Smooth muscle cell (in vitro differentiated cells): ENCODE measurements around the gene GUCA2B. TPM values are rescaled to one million over a fixed set of nuclear protein-coding genes. Genes with fewer than 3 reads are reported as not detected.

Experiments
- DNase-seq: peaks from one replicate; lab custom pipeline; 2025; ENCODE audit not compliant: unreplicated experiment; lab: John Stamatoyannopoulos, UW
- H2AFZ ChIP-seq: fragments of 200-600 bp; sonication (generic); 2 replicates; pipeline ENCODE4 v1.6.0; 2016; ENCODE audit warnings: antibody characterized with exemption, low read depth, mild to moderate bottlenecking
- H3F3A ChIP-seq: fragments of 200-600 bp; sonication (generic); 2 replicates; pipeline ENCODE4 v1.6.0; 2017; ENCODE audit warnings: antibody characterized with exemption, low read depth
- H3K27ac ChIP-seq: fragments of 200-600 bp; sonication (generic); 2 replicates; pipeline ENCODE4 v1.5.1; 2016; ENCODE audit warnings: low read depth, mild to moderate bottlenecking
- H3K27me3 ChIP-seq: fragments of 200-600 bp; sonication (generic); 2 replicates; pipeline ENCODE4 v1.6.1; 2016; ENCODE audit warnings: low read depth, mild to moderate bottlenecking
- H3K36me3 ChIP-seq: fragments of 200-600 bp; sonication (generic); 2 replicates; pipeline ENCODE4 v1.5.1; 2016; ENCODE audit warnings: low read depth
- H3K4me1 ChIP-seq: fragments of 200-600 bp; sonication (generic); 2 replicates; pipeline ENCODE4 v1.5.1; 2016; ENCODE audit warnings: low read depth
- H3K4me2 ChIP-seq: fragments of 200-600 bp; sonication (generic); 2 replicates; pipeline ENCODE4 v1.6.0; 2016; ENCODE audit warnings: mild to moderate bottlenecking
- H3K4me3 ChIP-seq: fragments of 200-600 bp; sonication (generic); 2 replicates; pipeline ENCODE4 v1.5.1; 2016; ENCODE audit warnings: mild to moderate bottlenecking
- H3K79me2 ChIP-seq: fragments of 200-600 bp; sonication (generic); 2 replicates; pipeline ENCODE4 v1.6.0; 2016; ENCODE audit warnings: low read depth, mild to moderate bottlenecking
- H3K9ac ChIP-seq: fragments of 200-600 bp; sonication (generic); 2 replicates; pipeline ENCODE4 v1.6.0; 2016; ENCODE audit warnings: low read depth
- H3K9me3 ChIP-seq: fragments of 200-600 bp; sonication (generic); replicated peaks from 2 replicates; pipeline ENCODE4 v1.5.1; 2016; ENCODE audit warnings: low read depth
- H4K20me1 ChIP-seq: fragments of 200-600 bp; sonication (generic); 2 replicates; pipeline ENCODE4 v1.6.0; 2016; ENCODE audit warnings: low read depth
- WGBS: methylation state at CpG from one replicate; pipeline ENCODE4 v1.1.7; 2016; ENCODE audit warnings: low lambda C conversion rate; 5-methylcytosine and 5-hydroxymethylcytosine counted together
- polyA plus RNA-seq: library from polyadenylated mRNA; unstranded; fragments of >200 nt; fragmentation: Nextera tagmentation; extraction: Ambion mirVana; gene quantifications from 2 replicates; pipeline ENCODE4 v1.2.1, GENCODE V29; 2016
- total RNA-seq: library from RNA; depleted of rRNA; stranded (reverse); fragments of >200 nt; gene quantifications from 2 replicates; pipeline ENCODE4 v1.2.3, GENCODE V29; 2014
- TF ChIP-seq, protein P1 (sequence below): fragments of 200-600 bp; sonication (generic); IDR thresholded peaks from 2 replicates; pipeline ENCODE4 v1.5.1; 2017; ENCODE audit warnings: borderline replicate concordance, mild to moderate bottlenecking, antibody characterized with exemption; ENCODE audit not compliant: insufficient read depth, poor library complexity, severe bottlenecking

Gene GUCA2B
- total and polyA plus RNA-seq, 2 experiments from 2014 or later, result not detected

GRCh38 chr1:42150651-42151050, 2.6 kb upstream of the GUCA2B start:
- Histone ChIP-seq H3K79me2 (no peaks in the 10 kb centered on the region), H3K27me3 (peaks cover 40% of the 10 kb centered on the region), H3K27ac (no peak overlapping the region), H3F3A (no peaks in the 10 kb centered on the region), H3K9me3 (no peaks in the 10 kb centered on the region), H3K36me3 (no peaks in the 10 kb centered on the region), H3K9ac (no peak overlapping the region), H3K4me2 (no peak overlapping the region), H2AFZ (no peak overlapping the region), H4K20me1 (no peaks in the 10 kb centered on the region), H3K4me3 (no peak overlapping the region), H3K4me1 (no peaks in the 10 kb centered on the region)
- TF ChIP-seq, protein P1, sequence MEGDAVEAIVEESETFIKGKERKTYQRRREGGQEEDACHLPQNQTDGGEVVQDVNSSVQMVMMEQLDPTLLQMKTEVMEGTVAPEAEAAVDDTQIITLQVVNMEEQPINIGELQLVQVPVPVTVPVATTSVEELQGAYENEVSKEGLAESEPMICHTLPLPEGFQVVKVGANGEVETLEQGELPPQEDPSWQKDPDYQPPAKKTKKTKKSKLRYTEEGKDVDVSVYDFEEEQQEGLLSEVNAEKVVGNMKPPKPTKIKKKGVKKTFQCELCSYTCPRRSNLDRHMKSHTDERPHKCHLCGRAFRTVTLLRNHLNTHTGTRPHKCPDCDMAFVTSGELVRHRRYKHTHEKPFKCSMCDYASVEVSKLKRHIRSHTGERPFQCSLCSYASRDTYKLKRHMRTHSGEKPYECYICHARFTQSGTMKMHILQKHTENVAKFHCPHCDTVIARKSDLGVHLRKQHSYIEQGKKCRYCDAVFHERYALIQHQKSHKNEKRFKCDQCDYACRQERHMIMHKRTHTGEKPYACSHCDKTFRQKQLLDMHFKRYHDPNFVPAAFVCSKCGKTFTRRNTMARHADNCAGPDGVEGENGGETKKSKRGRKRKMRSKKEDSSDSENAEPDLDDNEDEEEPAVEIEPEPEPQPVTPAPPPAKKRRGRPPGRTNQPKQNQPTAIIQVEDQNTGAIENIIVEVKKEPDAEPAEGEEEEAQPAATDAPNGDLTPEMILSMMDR, result no peak
- WGBS, result 96% methylated on average over 5 of the region's 5 CpGs
- no peak for DNase-seq

GRCh38 chr1:42152119-42152518, 1.1 kb upstream of the GUCA2B start:
- Histone ChIP-seq H3K27me3 (peaks cover 40% of the 10 kb centered on the region), H3K36me3 (no peaks in the 10 kb centered on the region), H3K4me2 (no peak overlapping the region), H3K27ac (no peak overlapping the region), H2AFZ (no peak overlapping the region), H3K79me2 (no peaks in the 10 kb centered on the region), H3K4me1 (no peaks in the 10 kb centered on the region), H3F3A (no peaks in the 10 kb centered on the region), H3K4me3 (no peak overlapping the region), H3K9ac (no peak overlapping the region), H3K9me3 (no peaks in the 10 kb centered on the region), H4K20me1 (no peaks in the 10 kb centered on the region)
- no peak for DNase-seq
- TF ChIP-seq, protein P1, result no peak
- 86% methylated on average over 3 of the region's 3 CpGs for WGBS

GRCh38 chr1:42153624-42154023, 414 bp downstream of the GUCA2B start:
- no peaks in the 10 kb centered on the region for H3F3A ChIP-seq
- WGBS, result 89% methylated on average over 6 of the region's 6 CpGs
- no peaks in the 10 kb centered on the region for H3K36me3 ChIP-seq
- H3K4me1 ChIP-seq, result no peaks in the 10 kb centered on the region
- H3K79me2 ChIP-seq, result no peaks in the 10 kb centered on the region
- H2AFZ ChIP-seq, result no peak overlapping the region
- no peaks in the 10 kb centered on the region for H3K9me3 ChIP-seq
- no peak overlapping the region for H3K27ac ChIP-seq
- no peak overlapping the region for H3K4me3 ChIP-seq
- TF ChIP-seq, protein P1, result no peak
- no peaks in the 10 kb centered on the region for H4K20me1 ChIP-seq
- H3K27me3 ChIP-seq, result peaks cover 29% of the 10 kb centered on the region
- H3K9ac ChIP-seq, result no peak overlapping the region
- H3K4me2 ChIP-seq, result no peak overlapping the region
- DNase-seq, result no peak

DNA sequence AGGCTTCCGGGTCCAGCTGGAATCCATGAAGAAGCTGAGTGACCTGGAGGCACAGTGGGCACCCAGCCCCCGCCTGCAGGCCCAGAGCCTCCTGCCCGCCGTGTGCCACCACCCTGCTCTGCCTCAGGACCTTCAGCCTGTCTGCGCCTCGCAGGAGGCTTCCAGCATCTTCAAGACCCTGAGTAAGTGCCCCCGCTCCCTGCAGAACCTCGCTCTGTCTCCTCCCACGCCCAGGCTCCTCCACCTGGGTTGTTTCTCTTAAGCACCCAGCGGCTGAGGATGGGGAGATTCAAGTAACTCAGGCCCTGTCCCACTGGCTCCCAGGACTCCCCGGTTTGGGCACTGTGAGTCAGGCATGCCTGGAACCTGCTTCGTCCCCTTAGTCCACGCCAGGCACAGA, 1.5 kb downstream of the GUCA2B start:
- no peak overlapping the region for H3K4me3 ChIP-seq
- DNase-seq, result no peak
- no peak overlapping the region for H2AFZ ChIP-seq
- H3K4me1 ChIP-seq, result no peaks in the 10 kb centered on the region
- peaks cover 23% of the 10 kb centered on the region for H3K27me3 ChIP-seq
- TF ChIP-seq, protein P1, result no peak
- no peaks in the 10 kb centered on the region for H3K9me3 ChIP-seq
- H3K79me2 ChIP-seq, result no peaks in the 10 kb centered on the region
- H3K9ac ChIP-seq, result no peak overlapping the region
- no peaks in the 10 kb centered on the region for H3K36me3 ChIP-seq
- no peaks in the 10 kb centered on the region for H4K20me1 ChIP-seq
- H3K27ac ChIP-seq, result no peak overlapping the region
- WGBS, result 90% methylated on average over 13 of the region's 13 CpGs
- no peaks in the 10 kb centered on the region for H3F3A ChIP-seq
- no peak overlapping the region for H3K4me2 ChIP-seq
